ENCODE data around the gene TBC1D22A.

DNA sequence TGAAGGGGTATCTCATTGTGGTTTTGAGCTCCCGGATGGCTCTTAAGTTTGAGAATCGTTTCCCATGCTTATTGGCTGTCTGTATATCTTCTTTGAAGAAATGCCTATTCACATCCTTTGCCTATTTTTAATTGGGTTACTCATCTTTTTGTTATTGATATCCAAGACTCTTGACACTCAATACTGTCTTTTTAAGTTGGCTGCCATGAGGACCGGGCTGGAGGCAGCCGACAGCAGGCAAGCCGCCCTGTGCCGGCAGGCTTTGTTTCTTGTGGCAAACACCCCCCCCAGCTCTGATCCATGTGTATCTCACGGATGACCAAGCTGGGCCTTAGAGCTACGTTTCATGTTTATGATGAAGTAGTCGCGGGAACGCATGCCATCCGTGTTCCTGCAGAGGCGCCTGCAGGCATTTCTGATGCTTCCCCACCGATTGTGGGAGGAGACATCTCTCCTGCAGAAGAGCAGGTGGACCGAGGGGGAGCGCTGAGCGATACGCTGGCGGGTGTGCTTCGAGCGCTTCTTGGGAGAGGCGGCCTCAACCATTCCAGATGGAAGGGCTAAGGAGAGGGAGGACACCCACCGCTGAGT, 95.8 kb downstream of the TBC1D22A start:
- no peak for TF ChIP-seq POLR2A (IDR thresholded peaks at IDR 0.05)
- TF ChIP-seq, protein P1, sequence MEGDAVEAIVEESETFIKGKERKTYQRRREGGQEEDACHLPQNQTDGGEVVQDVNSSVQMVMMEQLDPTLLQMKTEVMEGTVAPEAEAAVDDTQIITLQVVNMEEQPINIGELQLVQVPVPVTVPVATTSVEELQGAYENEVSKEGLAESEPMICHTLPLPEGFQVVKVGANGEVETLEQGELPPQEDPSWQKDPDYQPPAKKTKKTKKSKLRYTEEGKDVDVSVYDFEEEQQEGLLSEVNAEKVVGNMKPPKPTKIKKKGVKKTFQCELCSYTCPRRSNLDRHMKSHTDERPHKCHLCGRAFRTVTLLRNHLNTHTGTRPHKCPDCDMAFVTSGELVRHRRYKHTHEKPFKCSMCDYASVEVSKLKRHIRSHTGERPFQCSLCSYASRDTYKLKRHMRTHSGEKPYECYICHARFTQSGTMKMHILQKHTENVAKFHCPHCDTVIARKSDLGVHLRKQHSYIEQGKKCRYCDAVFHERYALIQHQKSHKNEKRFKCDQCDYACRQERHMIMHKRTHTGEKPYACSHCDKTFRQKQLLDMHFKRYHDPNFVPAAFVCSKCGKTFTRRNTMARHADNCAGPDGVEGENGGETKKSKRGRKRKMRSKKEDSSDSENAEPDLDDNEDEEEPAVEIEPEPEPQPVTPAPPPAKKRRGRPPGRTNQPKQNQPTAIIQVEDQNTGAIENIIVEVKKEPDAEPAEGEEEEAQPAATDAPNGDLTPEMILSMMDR (IDR thresholded peaks at IDR 0.05), result no peak
